ENCODE measurements around the gene NTHL1.
"Not testable (repeated sequence)": the region's sequence is repeated elsewhere in the genome, so short reads cannot be mapped to it uniquely, and the experiment has no call there.

The NTHL1 gene

DNA sequence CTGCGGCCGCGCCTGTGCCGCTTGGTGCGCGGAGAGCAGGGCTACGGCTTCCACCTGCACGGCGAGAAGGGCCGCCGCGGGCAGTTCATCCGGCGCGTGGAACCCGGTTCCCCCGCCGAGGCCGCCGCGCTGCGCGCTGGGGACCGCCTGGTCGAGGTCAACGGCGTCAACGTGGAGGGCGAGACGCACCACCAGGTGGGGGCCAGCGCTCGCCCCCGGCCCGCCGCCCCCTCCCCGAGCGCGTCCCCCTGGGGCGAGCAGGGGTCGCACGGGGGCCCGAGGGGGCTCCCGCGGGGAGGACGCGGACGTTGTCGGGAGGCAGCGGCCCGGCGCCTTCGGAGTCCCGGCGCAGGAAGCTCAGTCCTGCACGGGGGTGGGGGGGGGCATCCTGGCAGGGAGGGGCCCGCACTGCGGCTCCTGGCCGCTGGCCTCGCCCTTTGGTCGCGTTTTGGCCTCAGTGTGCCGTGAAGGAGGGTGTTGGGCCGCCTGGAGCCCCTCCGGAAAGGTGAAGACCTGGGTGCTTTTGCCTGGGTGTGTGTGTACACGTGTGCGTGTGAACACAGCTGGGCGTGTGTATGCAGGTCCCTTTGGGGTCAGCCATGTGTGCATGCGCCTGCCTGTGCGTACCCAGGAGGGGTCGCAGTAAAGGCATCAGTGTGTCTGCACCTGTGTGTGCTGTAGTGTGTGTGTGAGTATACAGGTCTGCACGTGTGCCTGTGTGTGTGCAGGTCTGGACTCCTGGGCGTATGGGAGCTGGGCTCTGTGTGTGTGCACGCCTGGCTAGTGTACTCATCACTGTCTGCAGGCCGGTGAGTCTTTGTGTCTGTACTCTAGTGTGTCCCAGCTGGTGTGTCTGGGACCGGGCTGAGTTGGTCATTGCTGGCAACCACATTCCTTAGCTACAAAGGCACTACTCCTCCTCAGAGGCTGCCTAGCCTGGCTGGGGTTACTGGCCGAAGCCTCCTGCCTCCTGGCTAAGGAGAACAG is 20.3 kb downstream of the NTHL1 start:
- ATAC-seq: peak in 1 of 2 donors; percentile 11

DNA sequence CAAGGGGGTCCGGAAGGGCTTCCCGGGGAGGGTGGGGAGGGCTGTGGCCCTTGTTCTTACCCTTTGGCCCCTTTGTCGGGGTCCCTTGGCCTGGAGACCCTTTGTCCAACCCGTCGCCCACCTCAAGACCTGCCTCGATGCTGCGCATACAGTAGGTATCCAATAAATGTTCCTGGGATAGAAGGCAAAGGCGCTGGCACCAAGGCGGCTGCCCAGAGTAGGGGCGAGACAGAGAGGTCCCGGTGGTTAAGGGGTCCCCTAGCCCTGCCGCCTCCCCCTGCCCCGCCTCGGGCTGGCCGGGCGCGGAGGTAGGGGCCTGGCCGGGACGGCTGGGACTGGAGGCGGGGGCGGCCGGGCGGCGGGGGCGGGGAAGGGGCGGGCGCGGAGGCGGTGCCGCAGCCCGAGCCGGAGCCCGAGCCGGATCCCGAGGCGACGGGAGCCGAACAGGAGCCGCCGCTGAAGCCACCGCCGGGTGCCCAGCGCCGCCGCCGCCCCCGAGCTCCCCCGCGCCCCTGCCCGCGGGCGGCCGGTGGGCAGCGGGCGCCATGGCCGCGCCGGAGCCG is 21.1 kb downstream of the NTHL1 start, which contains the start of gene NHERF2:
Gene NHERF2 (plus strand): TSS at position 442 of the 563 bp plus-strand sequence. CDS start 104 bp downstream, at position 546.
- peak in 1 of 2 donors; percentile 15 for ATAC-seq

DNA sequence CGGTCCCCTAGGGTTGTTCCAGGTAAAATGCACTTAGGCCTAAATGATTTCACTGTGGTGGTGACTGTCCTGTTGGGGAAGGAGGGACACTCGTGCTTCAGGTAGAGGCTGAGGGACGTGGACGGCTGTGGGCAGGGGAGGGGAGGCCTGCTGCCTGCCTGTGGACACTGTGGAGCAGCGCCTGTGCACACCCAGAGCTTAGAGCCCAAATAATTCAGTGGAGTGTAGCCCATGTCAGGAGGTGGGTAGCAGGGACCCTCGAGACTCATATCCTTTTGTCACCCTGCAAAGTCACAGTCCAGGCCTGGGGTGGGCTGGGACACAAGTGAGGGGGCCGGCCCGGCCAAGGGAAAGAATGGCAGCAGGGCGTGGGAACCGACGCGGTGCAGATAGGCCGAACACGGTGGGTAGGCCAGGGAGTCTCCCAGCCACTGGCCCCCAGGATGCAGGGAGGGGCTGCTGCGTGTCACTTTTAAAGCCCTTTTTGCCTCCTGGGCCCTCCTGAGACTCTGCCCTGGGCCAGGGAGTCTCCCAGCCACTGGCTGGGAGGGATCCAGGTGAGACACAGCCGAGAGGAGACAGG is 21.7 kb downstream of the NTHL1 start:
- no peak for ATAC-seq

DNA sequence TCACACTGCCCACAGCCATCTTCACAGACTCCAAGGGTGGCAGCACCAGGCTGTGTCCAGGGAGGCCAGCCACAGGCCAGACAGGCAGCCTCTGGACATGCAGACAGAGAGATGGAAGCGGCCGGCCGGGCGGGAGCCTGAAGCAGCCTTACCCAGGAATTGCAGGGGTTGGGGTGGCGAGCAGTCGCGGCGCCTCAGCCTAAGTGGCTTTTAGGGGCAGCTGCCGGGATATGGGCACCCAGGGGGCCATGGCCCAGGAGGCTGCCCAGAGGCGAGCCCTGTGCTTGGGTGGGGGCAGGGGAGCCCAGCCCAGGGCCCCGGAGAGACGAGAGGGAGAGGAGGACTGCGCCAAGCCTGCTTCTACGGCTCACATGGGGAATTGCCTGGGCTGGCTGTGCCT is 22.4 kb downstream of the NTHL1 start:
- ATAC-seq: no peak

DNA sequence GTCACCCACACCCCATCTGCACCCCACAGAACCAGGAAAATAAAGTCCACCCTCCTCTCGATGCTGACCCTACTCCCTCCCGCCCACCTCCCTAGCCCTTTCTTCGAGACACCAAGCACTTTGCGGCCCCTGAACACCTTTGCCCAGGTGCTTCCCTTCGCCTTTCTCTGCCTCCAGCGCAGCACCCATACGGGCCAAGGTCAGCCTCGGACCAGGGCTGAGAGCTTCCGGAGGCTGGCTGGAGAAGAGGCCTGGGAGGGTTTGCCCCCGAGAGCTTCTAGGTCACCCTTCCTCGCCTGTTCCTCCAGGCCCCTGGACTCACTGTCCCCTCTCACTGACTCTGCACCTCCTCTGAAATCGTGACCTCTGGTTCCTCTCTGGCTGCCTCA is 23.6 kb downstream of the NTHL1 start:
- no peak for ATAC-seq

DNA sequence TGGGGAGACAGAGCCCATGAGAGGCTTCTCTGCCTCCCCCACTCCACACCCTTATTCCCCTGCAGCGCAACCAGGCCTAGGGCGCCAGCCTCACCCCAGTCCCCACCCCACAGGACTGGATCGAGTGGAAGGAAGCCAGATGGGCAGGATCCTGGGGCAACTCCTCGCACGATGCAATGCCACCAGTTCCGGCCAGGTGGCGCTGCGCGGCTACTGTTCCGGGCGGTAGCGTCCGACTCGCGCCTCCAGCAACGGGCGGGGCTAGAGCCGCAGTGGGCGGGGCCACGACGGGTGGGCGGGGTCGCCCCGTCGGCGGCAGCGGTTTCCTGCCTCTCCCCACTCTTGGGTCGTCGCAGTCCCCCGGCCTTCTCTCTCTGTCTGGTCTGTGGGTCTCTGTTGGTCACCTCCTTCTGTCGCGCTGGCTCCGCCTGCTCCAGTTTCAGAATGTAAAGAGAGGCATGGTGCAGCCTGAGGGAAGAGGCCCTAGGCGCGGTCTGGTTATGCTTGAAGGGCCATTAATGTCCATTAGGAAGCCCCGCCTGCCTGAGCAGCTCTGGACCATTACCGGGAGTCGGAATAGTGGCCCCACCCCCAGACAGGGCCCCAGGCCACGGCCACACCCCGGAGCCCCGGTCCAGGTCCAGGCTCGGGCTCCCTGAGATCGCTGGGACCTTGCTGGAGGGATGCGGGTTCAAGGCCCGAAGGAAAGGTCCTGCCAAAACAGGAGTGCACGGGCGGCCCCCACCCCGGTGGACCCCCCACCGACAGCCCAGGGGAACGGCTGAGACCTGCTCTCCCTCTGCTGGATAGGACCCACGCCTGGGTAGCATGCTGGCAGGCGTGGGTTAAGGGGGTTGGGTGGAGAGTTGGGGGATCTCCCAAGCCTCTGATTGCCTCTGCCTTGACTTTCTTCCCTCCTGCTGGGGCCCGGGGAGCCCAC is 24.3 kb downstream of the NTHL1 start:
- ATAC-seq: peak; percentile 82 to 84

DNA sequence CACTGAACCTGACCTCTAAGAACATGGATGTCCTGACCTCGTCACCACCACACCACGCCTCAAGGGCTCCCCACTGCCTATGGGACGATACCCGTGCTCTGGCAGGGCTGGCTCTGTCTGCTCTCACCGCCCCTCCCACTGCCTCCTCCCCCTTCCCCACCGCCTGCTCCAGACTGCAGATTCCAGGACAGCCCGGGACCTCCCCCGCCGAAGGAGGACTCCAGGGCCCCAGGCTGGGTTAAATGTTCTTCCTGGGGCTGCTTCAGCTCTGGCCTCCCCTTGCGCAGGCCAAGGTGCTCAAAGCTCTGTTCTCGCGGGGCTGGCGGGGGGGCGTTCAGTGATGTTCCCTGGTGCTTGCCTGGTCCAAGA is 24.9 kb downstream of the NTHL1 start:
- peak; percentile 18 to 27 for ATAC-seq

DNA sequence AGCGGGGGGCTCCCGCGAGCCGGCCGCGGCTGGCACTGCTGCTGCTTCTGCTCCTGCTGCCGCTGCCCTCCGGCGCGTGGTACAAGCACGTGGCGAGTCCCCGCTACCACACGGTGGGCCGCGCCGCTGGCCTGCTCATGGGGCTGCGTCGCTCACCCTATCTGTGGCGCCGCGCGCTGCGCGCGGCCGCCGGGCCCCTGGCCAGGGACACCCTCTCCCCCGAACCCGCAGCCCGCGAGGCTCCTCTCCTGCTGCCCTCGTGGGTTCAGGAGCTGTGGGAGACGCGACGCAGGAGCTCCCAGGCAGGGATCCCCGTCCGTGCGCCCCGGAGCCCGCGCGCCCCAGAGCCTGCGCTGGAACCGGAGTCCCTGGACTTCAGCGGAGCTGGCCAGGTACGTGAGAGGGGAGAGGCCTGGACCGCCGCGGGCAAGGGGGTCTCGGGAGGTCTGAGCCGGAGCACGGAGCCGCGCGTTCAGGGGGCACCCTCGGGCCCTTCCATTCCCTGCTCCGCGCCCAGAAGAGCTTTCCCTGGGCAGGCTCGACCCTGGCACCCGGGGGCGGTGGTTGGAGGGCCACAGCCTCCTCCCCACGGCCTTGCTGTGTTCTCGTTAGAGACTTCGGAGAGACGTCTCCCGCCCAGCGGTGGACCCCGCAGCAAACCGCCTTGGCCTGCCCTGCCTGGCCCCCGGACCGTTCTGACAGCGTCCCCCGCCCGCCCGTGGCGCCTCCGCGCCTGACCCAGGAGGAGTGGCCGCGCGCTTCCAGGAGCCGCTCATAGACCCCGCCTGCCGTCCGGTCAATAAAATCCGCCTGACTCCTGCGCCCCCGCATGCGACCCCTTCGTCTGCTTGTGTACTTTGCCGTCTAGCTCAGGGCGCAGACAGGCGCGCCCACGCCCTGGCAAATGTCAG is 27.5 kb downstream of the NTHL1 start:
- no peak for ATAC-seq

DNA sequence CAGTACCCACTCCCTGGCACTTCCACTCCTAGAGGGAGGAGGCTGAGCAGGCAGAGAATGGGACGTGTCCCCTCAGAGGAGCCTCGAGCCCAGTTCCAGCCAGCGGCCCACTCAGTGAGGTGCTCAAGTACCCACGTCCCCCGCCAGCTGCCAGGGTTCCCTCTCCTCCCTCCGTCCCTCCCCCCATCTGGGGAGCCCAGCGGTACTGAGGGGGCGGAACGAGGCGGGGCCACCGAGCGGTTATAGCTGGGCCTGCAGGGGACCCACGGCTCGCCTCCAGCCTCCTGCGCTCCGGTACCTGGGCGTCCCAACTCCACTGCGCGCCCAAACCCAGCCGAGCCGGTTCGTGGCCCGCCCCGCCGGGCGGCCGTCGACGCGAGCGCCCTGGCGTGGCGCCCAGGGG is 28.1 kb downstream of the NTHL1 start, which contains the start of gene NPW:
Gene NPW (plus strand): TSS at position 268 of the 403 bp plus-strand sequence.
- peak; percentile 22 for ATAC-seq

DNA sequence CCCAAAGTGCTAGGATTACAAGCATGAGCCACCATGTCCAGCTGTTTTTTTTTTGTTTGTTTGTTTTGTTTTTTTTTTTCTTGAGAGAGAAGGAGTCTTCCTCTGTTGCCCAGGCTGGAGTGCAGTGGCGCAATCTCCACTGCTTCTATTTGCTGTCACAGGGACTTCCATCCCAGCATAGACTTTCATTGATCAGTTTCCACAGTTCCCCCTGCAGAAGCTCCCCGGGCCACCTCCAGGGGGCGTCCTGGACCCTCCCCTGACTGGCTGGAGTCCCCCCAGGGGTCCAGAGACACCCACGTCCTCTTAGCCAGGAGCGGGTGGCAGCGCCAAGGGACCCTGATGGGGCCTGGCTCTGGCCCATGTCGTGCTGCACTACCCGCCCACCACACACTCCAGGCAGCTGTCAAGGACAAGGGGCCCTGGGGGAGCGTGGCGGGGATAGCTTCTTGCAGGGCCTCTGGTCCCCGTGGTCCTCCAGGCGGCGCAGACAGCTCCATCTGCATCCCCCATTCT is 31.2 kb downstream of the NTHL1 start:
- no peak for ATAC-seq

DNA sequence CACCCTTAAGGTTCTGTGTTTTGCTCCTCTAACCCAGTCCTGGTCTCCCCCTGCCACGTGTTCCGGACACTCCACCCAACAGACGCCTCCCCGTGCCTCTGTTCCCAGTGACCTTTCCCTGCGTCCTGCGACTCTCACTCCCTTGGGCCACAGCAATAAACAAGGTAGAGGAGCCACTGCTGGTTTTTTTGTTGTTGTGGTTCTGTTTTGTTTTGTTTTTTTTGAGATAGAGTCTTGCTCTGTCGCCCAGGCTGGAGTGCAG is 31.8 kb downstream of the NTHL1 start:
- no peak for ATAC-seq

DNA sequence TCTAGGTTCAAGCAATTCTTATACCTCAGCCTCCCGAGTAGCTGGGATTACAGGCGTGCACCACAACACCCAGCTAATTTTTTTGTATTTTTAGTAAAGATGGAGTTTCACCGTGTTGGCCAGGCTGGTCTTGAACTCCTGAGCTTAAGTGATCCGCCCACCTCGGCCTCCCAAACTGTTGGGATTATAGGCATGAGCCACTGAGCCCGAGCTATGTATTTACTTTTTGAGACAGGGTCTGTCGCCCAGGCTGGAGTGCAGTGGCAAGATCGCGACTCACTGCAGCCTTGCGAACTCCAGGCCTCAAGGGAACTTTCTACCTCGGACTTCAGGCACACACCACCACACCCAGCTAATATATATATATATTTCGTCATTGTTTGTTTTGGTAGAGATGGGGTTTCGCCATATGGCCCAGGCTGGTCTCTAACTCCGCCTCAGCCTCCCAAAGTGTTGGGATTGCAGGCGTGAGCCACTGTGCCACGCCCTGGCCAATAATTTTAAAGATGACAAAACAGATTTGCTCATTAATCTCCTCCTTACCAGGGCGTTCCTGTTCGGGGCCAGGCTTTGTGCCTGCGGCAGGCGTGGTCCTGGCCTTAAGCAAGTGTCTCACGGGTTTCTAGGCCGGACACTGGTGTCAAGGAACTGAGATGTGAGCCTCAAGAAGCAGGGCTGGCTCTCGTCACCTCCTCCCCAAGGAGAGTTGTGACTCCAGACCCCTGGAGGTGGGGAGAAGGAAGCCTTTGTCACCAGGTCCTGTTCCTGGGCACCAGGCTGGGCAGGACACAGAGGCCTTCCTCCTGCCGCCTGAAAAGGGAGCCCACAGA is 32.3 kb downstream of the NTHL1 start:
- ATAC-seq: no peak

DNA sequence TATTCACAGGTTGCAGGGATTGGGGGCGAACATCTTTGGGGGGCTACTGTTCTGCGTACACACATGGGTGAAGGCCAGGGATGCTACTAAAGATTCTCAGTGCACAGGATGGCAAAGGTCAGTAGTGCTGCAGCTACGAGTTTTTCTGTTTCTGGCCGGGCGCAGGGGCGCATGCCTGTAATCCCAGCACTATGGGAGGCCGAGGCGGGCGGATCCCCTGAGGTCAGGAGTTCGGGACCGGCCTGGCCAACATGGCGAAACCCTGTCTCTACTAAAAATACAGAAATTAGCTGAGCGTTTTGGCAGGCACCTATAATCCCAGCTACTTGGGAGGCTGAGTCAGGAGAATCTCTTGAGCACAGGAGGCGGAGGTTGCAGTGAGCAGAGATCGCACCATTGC is 34.1 kb downstream of the NTHL1 start:
- no peak for ATAC-seq

DNA sequence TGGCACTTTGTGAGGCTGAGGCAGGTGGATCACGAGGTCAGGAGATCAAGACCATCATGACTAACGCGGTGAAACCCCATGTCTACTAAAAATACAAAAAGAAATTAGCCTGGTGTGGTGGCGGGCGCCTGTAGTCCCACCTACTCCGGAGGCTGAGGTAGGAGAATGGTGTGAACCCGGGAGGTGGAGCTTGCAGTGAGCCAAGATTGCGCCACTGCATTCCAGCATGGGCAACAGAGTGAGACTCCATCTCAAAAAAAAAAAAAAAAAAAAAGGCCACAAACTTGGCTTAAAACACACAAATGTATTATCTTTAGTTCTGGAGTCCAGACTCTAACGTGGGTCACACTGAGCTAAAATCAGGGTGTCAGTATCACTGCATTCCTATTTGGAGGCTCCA is 35.9 kb downstream of the NTHL1 start:
- ATAC-seq: not testable (repeated sequence)

DNA sequence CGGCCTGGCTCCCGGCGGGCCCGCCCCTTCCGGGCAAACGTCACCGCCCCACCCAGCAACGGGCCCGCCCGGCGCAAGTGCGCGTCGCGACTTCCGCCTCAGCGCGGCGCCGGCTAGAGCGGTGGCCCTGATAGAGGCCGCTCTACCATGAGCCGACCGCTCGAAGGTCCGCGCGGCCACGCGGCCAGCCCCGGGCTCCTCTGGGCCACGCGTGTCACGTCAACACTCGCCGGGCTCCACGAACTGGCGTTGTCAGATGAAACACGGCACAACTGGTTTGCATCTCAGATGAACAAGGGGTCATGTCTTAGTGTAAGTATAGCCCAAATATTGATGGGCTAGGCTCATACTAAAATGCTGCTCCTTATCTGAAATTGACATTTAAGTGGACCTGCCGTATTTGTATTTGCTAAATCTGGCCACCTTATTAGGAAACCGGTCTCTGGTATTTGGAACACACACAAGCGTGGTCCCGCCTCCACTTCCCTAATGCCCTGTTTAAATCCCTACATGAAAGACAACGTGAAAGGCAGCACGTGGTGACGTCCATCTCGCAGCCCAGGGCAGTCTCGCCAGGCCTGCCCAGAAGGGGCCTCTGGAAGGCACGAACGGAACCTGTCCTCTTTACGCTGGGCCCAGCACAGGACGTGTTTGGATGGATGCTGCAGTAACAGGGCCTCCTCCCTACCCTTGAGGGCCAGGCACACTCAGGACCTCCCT is 37.7 kb downstream of the NTHL1 start, which contains the start of gene ZNF598:
Gene ZNF598 (minus strand): TSS at position 31 of the 720 bp plus-strand sequence.
- ATAC-seq: peak; percentile 97

DNA sequence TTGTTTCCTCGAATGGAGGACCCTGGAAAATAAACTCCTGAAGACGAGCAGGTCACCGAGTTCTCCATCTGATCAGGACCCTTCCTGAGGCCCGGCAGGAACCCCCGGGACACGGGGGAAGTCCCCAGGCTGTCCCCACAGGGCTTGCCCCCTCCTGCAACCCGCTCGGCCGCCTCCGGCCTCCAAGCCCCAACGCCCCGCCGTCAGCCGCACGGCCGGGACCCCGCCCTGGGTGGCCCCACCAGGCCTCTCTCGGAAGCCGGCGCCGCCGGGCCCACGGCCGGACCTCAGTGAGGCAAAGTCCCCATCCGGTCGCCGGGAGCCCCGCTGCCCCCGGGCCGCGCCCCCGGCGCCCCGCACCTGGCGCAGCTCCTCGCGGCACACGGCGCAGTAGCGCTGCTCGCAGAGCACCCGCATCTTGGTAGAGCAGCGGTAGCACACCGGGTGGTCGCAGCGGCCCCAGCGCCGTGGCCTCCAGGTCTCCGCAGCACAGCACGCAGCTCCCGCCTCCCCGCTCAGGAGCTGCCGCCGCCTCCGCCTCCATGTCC is 38.4 kb downstream of the NTHL1 start:
- ATAC-seq: peak; percentile 31 to 50

DNA sequence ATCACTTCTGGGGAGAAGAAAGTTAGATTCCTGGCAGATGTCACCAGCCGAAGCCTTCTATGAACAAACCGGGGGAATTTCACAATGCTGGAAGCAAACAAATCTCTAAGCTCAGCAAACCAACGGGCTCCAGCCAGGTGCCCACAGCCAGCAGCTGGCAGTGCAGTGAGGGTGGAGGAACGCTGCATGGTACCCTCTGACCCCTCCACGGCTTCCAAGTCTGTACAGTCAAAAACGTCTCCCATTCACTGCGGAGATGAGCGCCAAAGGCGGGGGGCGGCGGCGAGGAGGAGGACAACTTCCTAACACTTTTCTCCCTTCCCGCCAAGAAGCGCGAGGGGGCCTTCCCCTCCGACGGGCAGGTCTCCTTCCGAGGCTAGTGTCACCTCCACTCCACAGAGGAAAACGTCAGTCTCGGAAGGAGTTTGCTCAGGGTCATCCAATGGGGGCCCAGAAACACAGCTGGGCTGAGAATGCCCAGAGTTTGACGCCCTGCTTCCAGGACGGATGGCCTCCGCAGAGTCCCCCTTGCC is 38.9 kb downstream of the NTHL1 start:
- ATAC-seq: no peak

DNA sequence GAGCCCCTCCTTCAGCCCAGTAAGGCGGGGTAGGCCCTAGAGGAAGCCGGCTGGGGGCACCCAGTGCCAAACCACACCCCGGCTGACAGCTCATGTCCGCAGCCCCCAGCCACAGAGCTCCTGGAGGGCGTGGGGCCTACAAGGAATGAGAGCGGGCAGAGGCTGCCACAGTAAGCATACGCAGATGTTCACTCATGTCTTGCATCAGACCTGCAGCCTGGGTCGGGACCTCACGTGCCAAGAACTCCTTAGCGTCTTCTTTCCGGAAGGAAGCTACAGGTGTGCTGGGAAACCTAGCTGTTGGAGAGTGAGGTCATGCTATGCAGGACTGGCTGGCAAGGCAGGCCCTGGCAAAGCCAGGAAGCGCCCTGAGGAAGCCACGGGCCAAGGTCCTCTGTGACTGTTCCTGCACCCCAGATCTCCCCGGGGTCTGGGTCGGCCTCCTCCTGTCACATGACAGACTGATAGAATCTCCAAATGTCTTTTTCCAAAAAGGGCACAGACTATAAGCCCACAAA is 39.6 kb downstream of the NTHL1 start:
- ATAC-seq: no peak

Data from activated CD4-positive, CD25-positive, alpha-beta regulatory T cell treated with anti-CD3 and anti-CD28 coated beads, Interleukin-2, amount 50 U/mL, for 24 hours (primary cell).